HG02981 (cell line): Measurements from ENCODE around the gene SYTL2.
A peak's percentile ranks its signal among the peaks of the same experiment; 100 is the strongest.
"Not testable (repeated sequence)": the region's sequence is repeated elsewhere in the genome, so short reads cannot be mapped to it uniquely, and the experiment has no call there.

ENCODE experiments used
- ATAC-seq: cut with Tn5 transposase; IDR thresholded peaks from one replicate; pipeline ENCODE4 v1.9.1; 2021; ENCODE audit warnings: mild to moderate bottlenecking, moderate library complexity; ENCODE audit not compliant: unreplicated experiment

SYTL2 gene

GRCh38 chr11:85795712-85796487 lies 15.0 kb downstream of the SYTL2 start:
- ATAC-seq, result no peak

- no peak for ATAC-seq
Observed at GRCh38 chr11:85791409-85791990, 19.4 kb downstream of the SYTL2 start.

- ATAC-seq, result peak; percentile 49
Observed at GRCh38 chr11:85787809-85788760, 22.9 kb downstream of the SYTL2 start.

- peak; percentile 54 for ATAC-seq
Observed at GRCh38 chr11:85787168-85787567, 23.8 kb downstream of the SYTL2 start.

GRCh38 chr11:85784480-85785265 lies 26.3 kb downstream of the SYTL2 start:
- ATAC-seq, result no peak

GRCh38 chr11:85783758-85784157 lies 27.2 kb downstream of the SYTL2 start:
- no peak for ATAC-seq

GRCh38 chr11:85780780-85781517 lies 30.0 kb downstream of the SYTL2 start:
- ATAC-seq, result not testable (repeated sequence)

GRCh38 chr11:85779956-85780640 lies 30.8 kb downstream of the SYTL2 start:
- no peak for ATAC-seq

GRCh38 chr11:85777603-85777972 lies 33.4 kb downstream of the SYTL2 start:
- not testable (repeated sequence) for ATAC-seq

- ATAC-seq, result no peak
Observed at GRCh38 chr11:85776951-85777602, 33.9 kb downstream of the SYTL2 start.

GRCh38 chr11:85774256-85775101 lies 36.5 kb downstream of the SYTL2 start:
- no peak for ATAC-seq

- ATAC-seq, result no peak
Observed at GRCh38 chr11:85772695-85773094, 38.2 kb downstream of the SYTL2 start.

- ATAC-seq, result no peak
Observed at GRCh38 chr11:85771568-85771967, 39.4 kb downstream of the SYTL2 start.

GRCh38 chr11:85769771-85770170 lies 41.2 kb downstream of the SYTL2 start:
- no peak for ATAC-seq

- ATAC-seq, result no peak
Observed at GRCh38 chr11:85768473-85769146, 42.3 kb downstream of the SYTL2 start.

- no peak for ATAC-seq
Observed at GRCh38 chr11:85767246-85767945, 43.5 kb downstream of the SYTL2 start.

- no peak for ATAC-seq
Observed at GRCh38 chr11:85766721-85767161, 44.2 kb downstream of the SYTL2 start.
